ENCODE results near the gene NALCN. TPM values are rescaled to one million over a fixed set of nuclear protein-coding genes. Genes with fewer than 3 reads are reported as not detected.

NALCN gene
- total RNA-seq, 5 donors from 2014 or later (not counting 1 experiment from before 2014, with no cell fraction given): not detected

DNA sequence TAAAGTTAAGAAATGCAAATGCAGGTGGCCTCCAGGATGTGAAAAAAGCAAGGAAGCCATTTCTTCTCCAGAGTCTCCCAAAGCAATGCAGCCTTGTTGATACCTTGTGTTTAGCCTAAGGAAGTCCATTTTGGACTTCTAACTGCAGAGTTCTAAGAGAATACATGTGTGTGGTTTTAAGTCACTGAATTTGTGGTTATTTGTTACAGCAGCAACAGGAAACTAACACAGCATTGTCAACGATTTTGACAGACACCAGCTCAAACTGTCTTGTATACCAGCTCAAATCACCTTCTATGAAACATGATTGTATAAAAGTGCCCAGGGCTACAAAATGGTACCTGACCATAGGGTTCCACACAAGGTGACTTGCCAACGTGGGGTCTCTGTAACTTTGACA, 151.4 kb downstream of the NALCN start:
- WGBS (ENCODE audit: insufficient coverage): no CpG with 5 or more reads among the region's 2 CpGs
- no peak overlapping the region for H3K4me3 ChIP-seq (ENCODE audit: control insufficient read depth in 1 of 2, extremely low read depth in 1 of 2, low read length in 1 of 2)
- ATAC-seq (replicated peaks in 1 of 4) (no peak), DNase-seq (no peak)
- no peaks in the 10 kb centered on the region for H3K9me3 ChIP-seq
- H3K4me1 ChIP-seq (ENCODE audit: control insufficient read depth in 1 of 2, extremely low read depth in 1 of 2, insufficient read depth in 2 of 2, low read length in 2 of 2): no peaks in the 10 kb centered on the region
- Mint-ChIP-seq H3K36me3 (no peaks in the 10 kb centered on the region), H3K4me1 (no peaks in the 10 kb centered on the region), H3K27me3 (peaks cover 0 to 2% of the 10 kb centered on the region in 2 donors), H3K27ac (no peak overlapping the region), H3K9me3 (no peaks in the 10 kb centered on the region), H3K4me3 (no peak overlapping the region)
- CTCF ChIA-PET: no interaction called here
- H3K27ac ChIP-seq (ENCODE audit: low read length): no peak overlapping the region
- no peaks in the 10 kb centered on the region for H3K36me3 ChIP-seq (ENCODE audit: control insufficient read depth in 2 of 2, extremely low read depth in 1 of 2, insufficient read depth in 1 of 2, low read length in 1 of 2)
- H3K27me3 ChIP-seq (replicated peaks in 1 of 2; ENCODE audit: control insufficient read depth in 2 of 2, extremely low read depth in 1 of 2, insufficient read depth in 2 of 2, low read length in 1 of 2): no peaks in the 10 kb centered on the region
- POLR2A ChIA-PET: interaction anchor here in 1 of 2 donors (0.6 kb wide), 1 partner anchor 92 kb away, joined by 3 read pairs; no protein-coding TSS in a partner anchor

DNA sequence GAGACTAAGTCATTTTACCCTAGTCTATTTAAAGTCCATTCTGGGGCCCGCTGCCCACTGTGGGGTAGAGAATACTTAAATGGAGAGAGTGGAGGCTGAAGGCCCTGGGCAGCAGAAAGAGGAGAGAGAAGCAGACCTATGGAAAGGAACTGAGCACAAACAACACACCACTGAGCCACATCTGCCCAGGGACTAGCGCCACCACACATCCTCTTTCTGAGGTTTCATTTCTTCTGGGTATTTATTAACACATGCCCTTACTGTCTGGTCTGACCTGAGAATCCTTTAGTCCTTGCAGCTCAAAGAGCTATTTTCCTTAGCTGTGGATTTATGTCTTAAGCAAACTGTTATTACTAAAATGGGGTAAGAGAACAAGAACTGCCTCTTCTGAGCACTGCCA, 154.0 kb downstream of the NALCN start:
- DNase-seq (no peak), ATAC-seq (replicated peaks in 1 of 4) (no peak)
- H3K27ac Mint-ChIP-seq: no peak overlapping the region
- ChIA-PET CTCF (no interaction called here), POLR2A (no interaction called here)
- no peak overlapping the region for H3K27ac ChIP-seq (ENCODE audit: low read length)
- H3K27me3 Mint-ChIP-seq: peaks cover 0 to 2% of the 10 kb centered on the region in 2 donors
- no peaks in the 10 kb centered on the region for H3K36me3 Mint-ChIP-seq
- peaks cover 0 to 3% (median 0%) of the 10 kb centered on the region in 3 donors for H3K9me3 Mint-ChIP-seq
- no peak overlapping the region for H3K4me3 ChIP-seq (ENCODE audit: control insufficient read depth in 1 of 2, extremely low read depth in 1 of 2, low read length in 1 of 2)
- no CpG with 5 or more reads among the region's 2 CpGs for whole genome bisulfite sequencing (ENCODE audit: insufficient coverage)
- H3K4me3 Mint-ChIP-seq: no peak overlapping the region
- H3K27me3 ChIP-seq (replicated peaks in 1 of 2; ENCODE audit: control insufficient read depth in 2 of 2, extremely low read depth in 1 of 2, insufficient read depth in 2 of 2, low read length in 1 of 2): peaks cover 0 to 2% of the 10 kb centered on the region in 2 experiments
- peaks cover 0 to 1% (median 0%) of the 10 kb centered on the region in 3 donors for H3K4me1 Mint-ChIP-seq
- no peaks in the 10 kb centered on the region for H3K4me1 ChIP-seq (ENCODE audit: control insufficient read depth in 1 of 2, extremely low read depth in 1 of 2, insufficient read depth in 2 of 2, low read length in 2 of 2)
- H3K9me3 ChIP-seq: no peaks in the 10 kb centered on the region
- no peaks in the 10 kb centered on the region for H3K36me3 ChIP-seq (ENCODE audit: control insufficient read depth in 2 of 2, extremely low read depth in 1 of 2, insufficient read depth in 1 of 2, low read length in 1 of 2)

DNA sequence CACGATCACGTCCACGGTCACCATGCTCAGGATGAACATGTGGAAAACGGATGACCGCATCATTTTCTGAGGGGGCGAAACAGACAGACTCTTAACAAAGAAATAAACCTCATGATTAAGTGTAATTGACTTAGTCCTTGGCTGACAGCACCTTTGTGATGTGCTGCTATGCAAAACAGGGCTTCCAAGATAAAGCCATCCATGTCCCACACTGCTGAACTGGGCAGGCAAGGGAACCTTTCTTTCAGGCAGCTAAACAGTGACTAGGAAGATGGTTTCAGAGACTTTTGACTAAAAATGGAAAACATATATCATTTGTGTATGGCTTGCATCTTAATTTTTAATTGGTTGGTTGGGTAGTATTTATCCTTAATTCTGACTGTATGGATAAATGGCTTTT, 157.8 kb downstream of the NALCN start:
- Histone ChIP-seq H3K27me3 (replicated peaks in 1 of 2; ENCODE audit: control insufficient read depth in 2 of 2, extremely low read depth in 1 of 2, insufficient read depth in 2 of 2, low read length in 1 of 2) (peaks cover 0 to 2% of the 10 kb centered on the region in 2 experiments), H3K36me3 (ENCODE audit: control insufficient read depth in 2 of 2, extremely low read depth in 1 of 2, insufficient read depth in 1 of 2, low read length in 1 of 2) (no peaks in the 10 kb centered on the region), H3K27ac (ENCODE audit: low read length) (no peak overlapping the region), H3K4me3 (ENCODE audit: control insufficient read depth in 1 of 2, extremely low read depth in 1 of 2, low read length in 1 of 2) (no peak overlapping the region), H3K9me3 (no peaks in the 10 kb centered on the region), H3K4me1 (ENCODE audit: control insufficient read depth in 1 of 2, extremely low read depth in 1 of 2, insufficient read depth in 2 of 2, low read length in 2 of 2) (no peaks in the 10 kb centered on the region)
- peaks cover 0 to 3% (median 0%) of the 10 kb centered on the region in 3 donors for H3K9me3 Mint-ChIP-seq
- ChIA-PET CTCF (no interaction called here), POLR2A (no interaction called here)
- H3K4me3 Mint-ChIP-seq: no peak overlapping the region
- no peaks in the 10 kb centered on the region for H3K36me3 Mint-ChIP-seq
- DNase-seq (no peak), ATAC-seq (replicated peaks in 1 of 4) (no peak)
- H3K27me3 Mint-ChIP-seq: peaks cover 0 to 2% of the 10 kb centered on the region in 2 donors
- 83% methylated on average over 1 of the region's 6 CpGs for WGBS (ENCODE audit: insufficient coverage)
- peaks cover 0 to 1% (median 0%) of the 10 kb centered on the region in 3 donors for H3K4me1 Mint-ChIP-seq
- no peak overlapping the region for H3K27ac Mint-ChIP-seq

DNA sequence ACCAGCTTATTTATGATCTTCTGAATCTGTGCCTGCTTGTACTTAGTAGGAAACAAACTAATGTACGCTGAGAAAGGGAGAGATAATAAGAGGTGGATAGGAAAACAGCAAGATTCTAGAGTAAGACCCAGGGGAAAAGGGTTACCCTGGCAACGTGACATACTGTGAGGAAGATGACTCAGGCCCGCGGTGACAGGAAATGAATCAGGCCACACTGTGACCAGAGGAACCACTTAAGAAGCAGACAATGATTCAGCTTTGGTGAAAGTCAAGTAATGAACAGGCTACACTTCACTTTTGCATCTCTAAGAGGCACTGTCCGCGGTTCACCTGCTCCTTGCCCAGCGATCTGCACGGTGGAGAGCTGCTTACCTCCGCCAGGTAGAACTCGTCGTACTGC, 158.2 kb downstream of the NALCN start:
- Mint-ChIP-seq H3K27ac (no peak overlapping the region), H3K36me3 (no peaks in the 10 kb centered on the region), H3K9me3 (peaks cover 0 to 3% (median 0%) of the 10 kb centered on the region in 3 donors)

DNA sequence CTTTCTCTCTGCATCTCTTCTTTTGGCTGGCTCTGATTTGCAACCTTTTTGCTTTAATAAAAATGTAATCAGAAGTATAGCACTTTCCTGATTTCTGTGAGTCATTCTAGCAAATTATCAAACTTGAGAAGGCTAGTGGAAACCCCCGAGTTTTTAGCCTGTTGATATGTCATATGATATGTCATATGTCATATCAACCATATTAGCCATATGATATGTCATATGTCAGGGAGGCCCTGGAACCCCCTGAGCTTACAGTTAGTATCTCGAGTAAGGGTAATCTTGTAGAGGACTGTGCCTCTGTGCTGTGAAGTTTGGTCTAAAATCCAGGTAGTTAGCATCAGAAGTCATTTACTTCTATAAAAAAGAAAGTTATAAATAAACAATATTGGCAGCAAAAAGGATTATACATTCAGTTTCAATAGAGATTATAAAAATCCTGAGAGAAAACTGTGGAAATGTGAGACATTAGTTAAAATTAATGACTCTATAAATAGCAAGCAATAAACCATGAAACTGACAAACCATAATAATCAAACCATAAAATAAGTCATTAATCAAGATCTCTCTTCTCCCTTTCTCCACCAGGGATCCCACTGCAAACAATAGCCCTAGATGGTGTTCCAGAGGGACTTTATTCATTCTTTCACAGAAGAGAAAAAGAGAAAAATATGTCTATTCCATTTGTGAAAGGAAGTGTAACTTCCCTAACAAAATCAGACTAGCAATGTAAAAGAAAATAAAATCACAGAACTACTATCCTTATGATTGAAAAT, 167.4 kb downstream of the NALCN start:
- Histone ChIP-seq H3K4me1 (ENCODE audit: control insufficient read depth in 1 of 2, extremely low read depth in 1 of 2, insufficient read depth in 2 of 2, low read length in 2 of 2) (no peaks in the 10 kb centered on the region), H3K9me3 (peaks cover 2% of the 10 kb centered on the region), H3K27me3 (replicated peaks in 1 of 2; ENCODE audit: control insufficient read depth in 2 of 2, extremely low read depth in 1 of 2, insufficient read depth in 2 of 2, low read length in 1 of 2) (no peaks in the 10 kb centered on the region), H3K36me3 (ENCODE audit: control insufficient read depth in 2 of 2, extremely low read depth in 1 of 2, insufficient read depth in 1 of 2, low read length in 1 of 2) (no peaks in the 10 kb centered on the region), H3K4me3 (ENCODE audit: control insufficient read depth in 1 of 2, extremely low read depth in 1 of 2, low read length in 1 of 2) (no peak overlapping the region), H3K27ac (ENCODE audit: low read length) (no peak overlapping the region)
- peaks cover 17 to 20% (median 18%) of the 10 kb centered on the region in 3 donors for H3K4me1 Mint-ChIP-seq
- H3K27ac Mint-ChIP-seq: no peak overlapping the region
- no peak for DNase-seq
- no peak for ATAC-seq (replicated peaks in 1 of 4)
- H3K4me3 Mint-ChIP-seq: no peak overlapping the region
- no CpG with 5 or more reads among the region's 2 CpGs for WGBS (ENCODE audit: insufficient coverage)
- ChIA-PET POLR2A (no interaction called here), CTCF (no interaction called here)
- H3K9me3 Mint-ChIP-seq: peaks cover 5 to 14% (median 14%) of the 10 kb centered on the region in 3 donors
- H3K36me3 Mint-ChIP-seq: no peaks in the 10 kb centered on the region
- no peaks in the 10 kb centered on the region for H3K27me3 Mint-ChIP-seq

More for the DNA sequence above, 158.2 kb downstream of the NALCN start:
- Histone ChIP-seq H3K27ac (ENCODE audit: low read length) (no peak overlapping the region), H3K9me3 (no peaks in the 10 kb centered on the region), H3K27me3 (replicated peaks in 1 of 2; ENCODE audit: control insufficient read depth in 2 of 2, extremely low read depth in 1 of 2, insufficient read depth in 2 of 2, low read length in 1 of 2) (peaks cover 0 to 2% of the 10 kb centered on the region in 2 experiments), H3K4me1 (ENCODE audit: control insufficient read depth in 1 of 2, extremely low read depth in 1 of 2, insufficient read depth in 2 of 2, low read length in 2 of 2) (no peaks in the 10 kb centered on the region), H3K4me3 (ENCODE audit: control insufficient read depth in 1 of 2, extremely low read depth in 1 of 2, low read length in 1 of 2) (no peak overlapping the region), H3K36me3 (ENCODE audit: control insufficient read depth in 2 of 2, extremely low read depth in 1 of 2, insufficient read depth in 1 of 2, low read length in 1 of 2) (no peaks in the 10 kb centered on the region)
- H3K27me3 Mint-ChIP-seq: peaks cover 0 to 2% of the 10 kb centered on the region in 2 donors
- no peak overlapping the region for H3K4me3 Mint-ChIP-seq
- POLR2A ChIA-PET: no interaction called here
- CTCF ChIA-PET: no interaction called here
- peak in 1 of 35 experiments; percentile 4 for DNase-seq
- peaks cover 0 to 1% (median 0%) of the 10 kb centered on the region in 3 donors for H3K4me1 Mint-ChIP-seq
- WGBS (ENCODE audit: insufficient coverage): 48% methylated on average over 11 of the region's 11 CpGs
- peak in 2 of 4 experiments; percentile 47 to 68 for ATAC-seq (replicated peaks in 1 of 4)

DNA sequence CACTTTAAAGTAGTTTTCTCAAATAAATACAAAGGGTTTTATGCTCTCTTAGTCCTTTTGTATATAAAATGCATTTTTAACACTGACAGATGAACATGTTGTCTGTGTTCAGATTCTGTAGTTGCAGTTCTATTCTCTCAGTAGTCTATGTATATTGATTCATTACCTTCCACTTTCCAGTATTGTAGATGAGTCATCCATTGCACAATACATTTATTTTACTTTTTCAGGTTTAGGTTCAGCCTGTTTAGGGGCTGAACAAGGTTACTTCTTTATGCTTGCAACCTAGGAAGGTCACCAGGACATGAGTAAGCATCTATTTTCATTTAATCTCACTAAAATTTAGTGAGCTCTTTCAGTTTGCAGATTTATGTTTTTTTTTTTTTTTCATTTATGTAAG, 173.6 kb downstream of the NALCN start:
- ATAC-seq (replicated peaks in 1 of 4): no peak
- DNase-seq: no peak
- Histone ChIP-seq H3K27ac (ENCODE audit: low read length) (no peak overlapping the region), H3K27me3 (replicated peaks in 1 of 2; ENCODE audit: control insufficient read depth in 2 of 2, extremely low read depth in 1 of 2, insufficient read depth in 2 of 2, low read length in 1 of 2) (no peaks in the 10 kb centered on the region), H3K4me3 (ENCODE audit: control insufficient read depth in 1 of 2, extremely low read depth in 1 of 2, low read length in 1 of 2) (no peak overlapping the region), H3K9me3 (no peaks in the 10 kb centered on the region), H3K4me1 (ENCODE audit: control insufficient read depth in 1 of 2, extremely low read depth in 1 of 2, insufficient read depth in 2 of 2, low read length in 2 of 2) (no peaks in the 10 kb centered on the region), H3K36me3 (ENCODE audit: control insufficient read depth in 2 of 2, extremely low read depth in 1 of 2, insufficient read depth in 1 of 2, low read length in 1 of 2) (no peaks in the 10 kb centered on the region)
- POLR2A ChIA-PET: no interaction called here
- Mint-ChIP-seq H3K9me3 (no peaks in the 10 kb centered on the region), H3K4me1 (peaks cover 17 to 20% (median 18%) of the 10 kb centered on the region in 3 donors), H3K27ac (no peak overlapping the region), H3K27me3 (no peaks in the 10 kb centered on the region), H3K36me3 (no peaks in the 10 kb centered on the region), H3K4me3 (no peak overlapping the region)
- CTCF ChIA-PET: no interaction called here

Measured in T-cell (primary cell).